Endothelial cell of umbilical vein (primary cell): ENCODE data around the gene DNAJB11.

Experiments used
- EZH2 ChIP-seq: IDR thresholded peaks from 2 replicates; pipeline ENCODE4 v1.6.1; 2012; ENCODE audit warnings: borderline replicate concordance, low read depth, mild to moderate bottlenecking, moderate library complexity, low read length, inconsistent platforms; ENCODE audit not compliant: severe bottlenecking
- FOS ChIP-seq: IDR thresholded peaks from 2 replicates; pipeline ENCODE4 v1.6.1; 2011; ENCODE audit warnings: mild to moderate bottlenecking, low read length, moderate library complexity, borderline replicate concordance; ENCODE audit not compliant: insufficient read depth
- GATA2 ChIP-seq: IDR thresholded peaks from 2 replicates; pipeline ENCODE4 v1.7.0; 2011; ENCODE audit warnings: low read depth, mild to moderate bottlenecking, moderate library complexity, mixed read lengths, low read length; ENCODE audit not compliant: insufficient read length, insufficient read depth
- JUN ChIP-seq: IDR thresholded peaks from 2 replicates; pipeline ENCODE4 v1.6.1; 2011; ENCODE audit warnings: borderline replicate concordance, low read depth; ENCODE audit not compliant: insufficient read length, insufficient read depth
- MAX ChIP-seq: IDR thresholded peaks from 2 replicates; pipeline ENCODE4 v1.6.1; 2011; ENCODE audit not compliant: insufficient read depth, insufficient read length
- MYC ChIP-seq: IDR thresholded peaks from one replicate; pipeline ENCODE4 v1.6.1; 2011; ENCODE audit warnings: mild to moderate bottlenecking, low read depth, low read length
- POLR2A ChIP-seq: IDR thresholded peaks from 2 replicates; pipeline ENCODE4 v1.6.1; 2012; ENCODE audit warnings: low read depth, mild to moderate bottlenecking, control low read depth, low read length
- POLR2AphosphoS5 ChIP-seq: IDR thresholded peaks from 2 replicates; pipeline ENCODE4 v1.6.1; 2012; ENCODE audit warnings: low read depth, mild to moderate bottlenecking, control low read depth, low read length, moderate library complexity; ENCODE audit not compliant: insufficient read depth
- TF ChIP-seq, protein P1 (sequence below), 2 donors: IDR thresholded peaks; 1 replicate in 1 of 2; 2 replicates in 1 of 2; pipeline ENCODE4 v1.5.1; 2011; ENCODE audit warnings: low read length in 2 of 2, mild to moderate bottlenecking in 2 of 2, moderate library complexity in 2 of 2, control low read depth in 1 of 2, inconsistent platforms in 1 of 2, low read depth in 1 of 2; ENCODE audit not compliant: insufficient read depth in 1 of 2; ENCODE audit errors: extremely low read depth in 1 of 2

- TF ChIP-seq, protein P1, sequence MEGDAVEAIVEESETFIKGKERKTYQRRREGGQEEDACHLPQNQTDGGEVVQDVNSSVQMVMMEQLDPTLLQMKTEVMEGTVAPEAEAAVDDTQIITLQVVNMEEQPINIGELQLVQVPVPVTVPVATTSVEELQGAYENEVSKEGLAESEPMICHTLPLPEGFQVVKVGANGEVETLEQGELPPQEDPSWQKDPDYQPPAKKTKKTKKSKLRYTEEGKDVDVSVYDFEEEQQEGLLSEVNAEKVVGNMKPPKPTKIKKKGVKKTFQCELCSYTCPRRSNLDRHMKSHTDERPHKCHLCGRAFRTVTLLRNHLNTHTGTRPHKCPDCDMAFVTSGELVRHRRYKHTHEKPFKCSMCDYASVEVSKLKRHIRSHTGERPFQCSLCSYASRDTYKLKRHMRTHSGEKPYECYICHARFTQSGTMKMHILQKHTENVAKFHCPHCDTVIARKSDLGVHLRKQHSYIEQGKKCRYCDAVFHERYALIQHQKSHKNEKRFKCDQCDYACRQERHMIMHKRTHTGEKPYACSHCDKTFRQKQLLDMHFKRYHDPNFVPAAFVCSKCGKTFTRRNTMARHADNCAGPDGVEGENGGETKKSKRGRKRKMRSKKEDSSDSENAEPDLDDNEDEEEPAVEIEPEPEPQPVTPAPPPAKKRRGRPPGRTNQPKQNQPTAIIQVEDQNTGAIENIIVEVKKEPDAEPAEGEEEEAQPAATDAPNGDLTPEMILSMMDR (IDR thresholded peaks at IDR 0.05; ENCODE audit: extremely low read depth in 1 of 2, insufficient read depth in 1 of 2, low read depth in 1 of 2, low read length in 2 of 2): no peak
- TF ChIP-seq EZH2: no peak
- no peak for TF ChIP-seq JUN
- TF ChIP-seq MYC: no peak
- TF ChIP-seq POLR2AphosphoS5: no peak
- TF ChIP-seq POLR2A: no peak
- TF ChIP-seq FOS: no peak
- no peak for TF ChIP-seq GATA2
- no peak for TF ChIP-seq MAX
Observed at GRCh38 chr3:186608624-186609215, 38.2 kb downstream of the DNAJB11 start.
